ENCODE measurements around the gene CAP2.

Gene CAP2

GRCh38 chr6:17388365-17388764 is 5.0 kb upstream of the CAP2 start (continued):
- TF ChIP-seq, protein P1, sequence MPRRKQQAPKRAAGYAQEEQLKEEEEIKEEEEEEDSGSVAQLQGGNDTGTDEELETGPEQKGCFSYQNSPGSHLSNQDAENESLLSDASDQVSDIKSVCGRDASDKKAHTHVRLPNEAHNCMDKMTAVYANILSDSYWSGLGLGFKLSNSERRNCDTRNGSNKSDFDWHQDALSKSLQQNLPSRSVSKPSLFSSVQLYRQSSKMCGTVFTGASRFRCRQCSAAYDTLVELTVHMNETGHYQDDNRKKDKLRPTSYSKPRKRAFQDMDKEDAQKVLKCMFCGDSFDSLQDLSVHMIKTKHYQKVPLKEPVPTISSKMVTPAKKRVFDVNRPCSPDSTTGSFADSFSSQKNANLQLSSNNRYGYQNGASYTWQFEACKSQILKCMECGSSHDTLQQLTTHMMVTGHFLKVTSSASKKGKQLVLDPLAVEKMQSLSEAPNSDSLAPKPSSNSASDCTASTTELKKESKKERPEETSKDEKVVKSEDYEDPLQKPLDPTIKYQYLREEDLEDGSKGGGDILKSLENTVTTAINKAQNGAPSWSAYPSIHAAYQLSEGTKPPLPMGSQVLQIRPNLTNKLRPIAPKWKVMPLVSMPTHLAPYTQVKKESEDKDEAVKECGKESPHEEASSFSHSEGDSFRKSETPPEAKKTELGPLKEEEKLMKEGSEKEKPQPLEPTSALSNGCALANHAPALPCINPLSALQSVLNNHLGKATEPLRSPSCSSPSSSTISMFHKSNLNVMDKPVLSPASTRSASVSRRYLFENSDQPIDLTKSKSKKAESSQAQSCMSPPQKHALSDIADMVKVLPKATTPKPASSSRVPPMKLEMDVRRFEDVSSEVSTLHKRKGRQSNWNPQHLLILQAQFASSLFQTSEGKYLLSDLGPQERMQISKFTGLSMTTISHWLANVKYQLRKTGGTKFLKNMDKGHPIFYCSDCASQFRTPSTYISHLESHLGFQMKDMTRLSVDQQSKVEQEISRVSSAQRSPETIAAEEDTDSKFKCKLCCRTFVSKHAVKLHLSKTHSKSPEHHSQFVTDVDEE (CRISPR knock-in tag; IDR thresholded peaks at IDR 0.05) = no peak
- no peak for TF ChIP-seq ZNF565 (CRISPR knock-in tag; conservative IDR thresholded peaks at IDR 0.05; ENCODE audit: low read depth)

DNA sequence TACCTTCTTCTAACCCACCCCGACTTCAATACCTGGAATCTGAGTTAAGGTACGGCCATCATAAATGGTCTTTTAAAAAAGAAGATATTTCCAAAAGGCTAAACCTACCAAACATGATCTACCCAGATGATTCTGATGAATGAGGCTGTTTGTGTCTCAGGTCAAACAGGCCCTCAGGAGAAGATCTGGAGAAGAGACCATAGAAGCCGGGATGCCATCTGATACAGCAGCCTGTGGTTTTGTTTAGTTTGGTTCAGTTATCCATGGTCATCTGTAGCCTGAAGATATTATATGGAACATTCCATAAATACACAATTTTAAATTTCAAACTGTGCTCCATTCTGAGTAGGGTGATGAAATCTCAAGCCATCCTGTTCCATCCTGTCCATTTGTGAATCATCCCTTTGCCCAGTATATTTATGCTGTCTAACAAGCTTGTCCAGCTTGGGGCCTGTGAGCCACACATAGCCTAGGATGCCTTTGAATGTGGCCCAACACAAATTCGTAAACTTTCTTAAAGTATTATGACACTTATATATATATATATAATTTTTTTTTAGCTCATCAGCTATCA is 4.0 kb upstream of the CAP2 start:
- ATAC-seq = no peak
- TF ChIP-seq, protein P2, sequence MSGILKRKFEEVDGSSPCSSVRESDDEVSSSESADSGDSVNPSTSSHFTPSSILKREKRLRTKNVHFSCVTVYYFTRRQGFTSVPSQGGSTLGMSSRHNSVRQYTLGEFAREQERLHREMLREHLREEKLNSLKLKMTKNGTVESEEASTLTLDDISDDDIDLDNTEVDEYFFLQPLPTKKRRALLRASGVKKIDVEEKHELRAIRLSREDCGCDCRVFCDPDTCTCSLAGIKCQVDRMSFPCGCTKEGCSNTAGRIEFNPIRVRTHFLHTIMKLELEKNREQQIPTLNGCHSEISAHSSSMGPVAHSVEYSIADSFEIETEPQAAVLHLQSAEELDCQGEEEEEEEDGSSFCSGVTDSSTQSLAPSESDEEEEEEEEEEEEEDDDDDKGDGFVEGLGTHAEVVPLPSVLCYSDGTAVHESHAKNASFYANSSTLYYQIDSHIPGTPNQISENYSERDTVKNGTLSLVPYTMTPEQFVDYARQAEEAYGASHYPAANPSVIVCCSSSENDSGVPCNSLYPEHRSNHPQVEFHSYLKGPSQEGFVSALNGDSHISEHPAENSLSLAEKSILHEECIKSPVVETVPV (CRISPR knock-in tag; IDR thresholded peaks at IDR 0.05) = no peak
- TF ChIP-seq OSR1 (CRISPR knock-in tag; IDR thresholded peaks at IDR 0.05) (no peak), ZNF8 (CRISPR knock-in tag; IDR thresholded peaks at IDR 0.05) (no peak), POU6F1 (CRISPR knock-in tag; IDR thresholded peaks at IDR 0.05; ENCODE audit: borderline replicate concordance, low read depth) (no peak), ESRRG (CRISPR knock-in tag; IDR thresholded peaks at IDR 0.05) (no peak), SNAI2 (CRISPR knock-in tag; IDR thresholded peaks at IDR 0.05) (no peak), PPARA (CRISPR knock-in tag; IDR thresholded peaks at IDR 0.05; ENCODE audit: borderline replicate concordance) (no peak)
- TF ChIP-seq, protein P3, sequence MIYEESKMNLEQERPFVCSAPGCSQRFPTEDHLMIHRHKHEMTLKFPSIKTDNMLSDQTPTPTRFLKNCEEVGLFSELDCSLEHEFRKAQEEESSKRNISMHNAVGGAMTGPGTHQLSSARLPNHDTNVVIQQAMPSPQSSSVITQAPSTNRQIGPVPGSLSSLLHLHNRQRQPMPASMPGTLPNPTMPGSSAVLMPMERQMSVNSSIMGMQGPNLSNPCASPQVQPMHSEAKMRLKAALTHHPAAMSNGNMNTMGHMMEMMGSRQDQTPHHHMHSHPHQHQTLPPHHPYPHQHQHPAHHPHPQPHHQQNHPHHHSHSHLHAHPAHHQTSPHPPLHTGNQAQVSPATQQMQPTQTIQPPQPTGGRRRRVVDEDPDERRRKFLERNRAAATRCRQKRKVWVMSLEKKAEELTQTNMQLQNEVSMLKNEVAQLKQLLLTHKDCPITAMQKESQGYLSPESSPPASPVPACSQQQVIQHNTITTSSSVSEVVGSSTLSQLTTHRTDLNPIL (CRISPR knock-in tag; IDR thresholded peaks at IDR 0.05; ENCODE audit: low read depth) = no peak
- TF ChIP-seq, protein P1 (CRISPR knock-in tag; IDR thresholded peaks at IDR 0.05) = no peak

DNA sequence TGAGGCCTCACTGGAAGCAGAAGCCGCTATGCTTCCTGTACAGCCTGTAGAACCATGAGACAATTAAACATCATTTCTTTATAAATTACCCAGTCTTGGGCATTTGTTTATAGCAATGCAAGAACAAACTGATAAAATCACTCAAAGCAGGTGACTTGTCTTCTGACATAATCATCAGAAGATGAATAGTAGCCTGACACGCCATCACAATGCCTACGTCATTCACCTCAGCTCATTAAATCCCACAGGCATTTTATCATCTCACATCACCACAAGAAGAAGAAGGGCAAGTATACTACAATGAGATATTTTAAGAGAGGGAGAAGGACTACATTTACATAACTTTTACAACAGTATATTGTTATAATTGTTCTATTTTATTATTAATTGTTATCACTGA is 3.1 kb upstream of the CAP2 start:
- ATAC-seq = no peak

More for the DNA sequence above, 3.1 kb upstream of the CAP2 start:
- no peak for TF ChIP-seq BACH2 (CRISPR knock-in tag; IDR thresholded peaks at IDR 0.05; ENCODE audit: borderline replicate concordance)
- no peak for TF ChIP-seq ZNF565 (CRISPR knock-in tag; conservative IDR thresholded peaks at IDR 0.05; ENCODE audit: low read depth)
- TF ChIP-seq PATZ1 (CRISPR knock-in tag; IDR thresholded peaks at IDR 0.05; ENCODE audit: borderline replicate concordance) = no peak
- no peak for TF ChIP-seq OSR1 (CRISPR knock-in tag; IDR thresholded peaks at IDR 0.05)
- TF ChIP-seq SNAI2 (CRISPR knock-in tag; IDR thresholded peaks at IDR 0.05) = no peak
- no peak for TF ChIP-seq CSDC2 (CRISPR knock-in tag; IDR thresholded peaks at IDR 0.05)
- TF ChIP-seq, protein P2 (CRISPR knock-in tag; IDR thresholded peaks at IDR 0.05) = no peak
- no peak for TF ChIP-seq TOX (CRISPR knock-in tag; IDR thresholded peaks at IDR 0.05; ENCODE audit: borderline replicate concordance)
- no peak for TF ChIP-seq PPARA (CRISPR knock-in tag; IDR thresholded peaks at IDR 0.05; ENCODE audit: borderline replicate concordance)
